ENCODE data around the gene AP2A2. TPM values are rescaled to one million over a fixed set of nuclear protein-coding genes. Genes with fewer than 3 reads are reported as not detected.

AP2A2 gene
- total and polyA plus RNA-seq, 5 donors from 2014 or later: 6.2 to 85.9 (median 7.5) TPM

DNA sequence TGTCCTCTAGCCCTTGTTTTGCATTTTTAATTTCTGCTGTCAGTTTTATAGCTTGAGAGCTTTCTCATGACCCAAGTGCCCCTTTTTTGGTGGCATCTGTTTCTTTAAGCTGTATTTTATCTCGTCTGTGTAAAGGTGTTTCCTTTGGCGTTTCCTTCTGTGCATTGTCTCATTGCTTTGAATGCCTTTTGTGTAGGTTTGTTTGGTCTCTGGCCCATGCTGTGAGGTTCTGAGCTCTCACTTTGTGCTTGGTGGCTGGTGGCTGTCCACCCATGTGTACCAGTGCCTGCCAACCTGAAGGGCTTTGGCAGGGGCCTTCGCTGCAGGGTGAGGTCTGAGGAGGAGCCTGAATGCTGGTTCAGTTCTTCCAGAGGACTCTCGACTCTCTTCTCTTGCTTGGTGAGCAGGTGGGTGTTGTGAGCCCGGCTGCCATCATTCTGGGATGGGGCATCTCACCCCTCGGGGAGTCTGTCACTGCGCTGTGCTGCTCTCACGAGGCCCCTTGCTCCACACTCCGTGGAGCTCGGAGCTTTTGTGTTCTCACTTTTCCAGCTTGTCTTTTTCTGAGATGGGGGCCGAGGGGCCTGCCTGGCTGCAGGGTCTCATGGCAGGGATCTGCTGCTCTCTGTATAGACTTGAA, 14.9 kb downstream of the AP2A2 start:
- Histone ChIP-seq H3K27ac (ENCODE audit: insufficient read depth, low read length, poor library complexity, severe bottlenecking) (no peak overlapping the region), H3K9me3 (ENCODE audit: control insufficient read depth in 2 of 2, low read length in 2 of 2) (no peaks in the 10 kb centered on the region), H3K27me3 (ENCODE audit: control insufficient read depth, insufficient read depth, low read length) (no peaks in the 10 kb centered on the region), H3K4me3 (ENCODE audit: low read depth, low read length) (no peak overlapping the region), H3K36me3 (ENCODE audit: control insufficient read depth, insufficient read depth, low read length) (peaks cover 20% of the 10 kb centered on the region), H3K4me1 (ENCODE audit: control insufficient read depth, insufficient read depth, low read length, poor library complexity, severe bottlenecking) (peaks cover 5% of the 10 kb centered on the region)
- peak overlapping the region in 2 of 3 donors; percentile 9 to 57 for H3K27ac Mint-ChIP-seq
- peaks cover 31% of the 10 kb centered on the region for H3K36me3 Mint-ChIP-seq
- ATAC-seq (ENCODE audit: low read depth in 2 of 2): no peak
- H3K4me3 Mint-ChIP-seq: peak overlapping the region in 2 of 4 donors; percentile 6 to 54
- no peaks in the 10 kb centered on the region for H3K27me3 Mint-ChIP-seq
- H3K9me3 Mint-ChIP-seq: no peaks in the 10 kb centered on the region
- peaks cover 19 to 66% (median 47%) of the 10 kb centered on the region in 4 donors for H3K4me1 Mint-ChIP-seq
- no peak for DNase-seq

DNA sequence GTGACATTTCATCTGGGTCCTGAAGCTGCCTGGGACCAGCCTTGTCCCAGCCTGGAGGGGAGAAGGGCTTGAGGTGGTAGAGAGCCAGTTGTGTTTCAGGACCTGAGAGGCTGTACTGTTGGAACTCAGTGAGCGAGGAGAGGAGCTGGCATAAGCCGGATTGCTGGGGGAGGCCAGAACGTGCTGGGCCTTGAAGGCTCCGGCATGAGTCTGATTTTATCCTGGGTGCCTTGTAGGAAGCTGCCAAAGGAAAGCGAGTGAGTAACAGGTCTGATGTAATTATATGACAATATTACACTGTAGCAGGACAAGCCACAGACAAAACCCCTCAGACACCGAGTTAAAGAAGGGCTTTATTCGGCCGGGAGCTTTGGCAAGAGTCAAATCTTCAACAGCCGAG, 17.2 kb downstream of the AP2A2 start:
- Histone ChIP-seq H3K4me1 (ENCODE audit: control insufficient read depth, insufficient read depth, low read length, poor library complexity, severe bottlenecking) (no peaks in the 10 kb centered on the region), H3K27me3 (ENCODE audit: control insufficient read depth, insufficient read depth, low read length) (no peaks in the 10 kb centered on the region), H3K27ac (ENCODE audit: insufficient read depth, low read length, poor library complexity, severe bottlenecking) (no peak overlapping the region), H3K9me3 (ENCODE audit: control insufficient read depth in 2 of 2, low read length in 2 of 2) (no peaks in the 10 kb centered on the region), H3K4me3 (ENCODE audit: low read depth, low read length) (no peak overlapping the region), H3K36me3 (ENCODE audit: control insufficient read depth, insufficient read depth, low read length) (peaks cover 34% of the 10 kb centered on the region)
- H3K27ac Mint-ChIP-seq: no peak overlapping the region
- DNase-seq (no peak), ATAC-seq (ENCODE audit: low read depth in 2 of 2) (no peak)
- peaks cover 0 to 1% (median 0%) of the 10 kb centered on the region in 7 donors for H3K9me3 Mint-ChIP-seq
- peaks cover 36% of the 10 kb centered on the region for H3K36me3 Mint-ChIP-seq
- peaks cover 19 to 55% (median 42%) of the 10 kb centered on the region in 4 donors for H3K4me1 Mint-ChIP-seq
- no peaks in the 10 kb centered on the region for H3K27me3 Mint-ChIP-seq
- H3K4me3 Mint-ChIP-seq: no peak overlapping the region

DNA sequence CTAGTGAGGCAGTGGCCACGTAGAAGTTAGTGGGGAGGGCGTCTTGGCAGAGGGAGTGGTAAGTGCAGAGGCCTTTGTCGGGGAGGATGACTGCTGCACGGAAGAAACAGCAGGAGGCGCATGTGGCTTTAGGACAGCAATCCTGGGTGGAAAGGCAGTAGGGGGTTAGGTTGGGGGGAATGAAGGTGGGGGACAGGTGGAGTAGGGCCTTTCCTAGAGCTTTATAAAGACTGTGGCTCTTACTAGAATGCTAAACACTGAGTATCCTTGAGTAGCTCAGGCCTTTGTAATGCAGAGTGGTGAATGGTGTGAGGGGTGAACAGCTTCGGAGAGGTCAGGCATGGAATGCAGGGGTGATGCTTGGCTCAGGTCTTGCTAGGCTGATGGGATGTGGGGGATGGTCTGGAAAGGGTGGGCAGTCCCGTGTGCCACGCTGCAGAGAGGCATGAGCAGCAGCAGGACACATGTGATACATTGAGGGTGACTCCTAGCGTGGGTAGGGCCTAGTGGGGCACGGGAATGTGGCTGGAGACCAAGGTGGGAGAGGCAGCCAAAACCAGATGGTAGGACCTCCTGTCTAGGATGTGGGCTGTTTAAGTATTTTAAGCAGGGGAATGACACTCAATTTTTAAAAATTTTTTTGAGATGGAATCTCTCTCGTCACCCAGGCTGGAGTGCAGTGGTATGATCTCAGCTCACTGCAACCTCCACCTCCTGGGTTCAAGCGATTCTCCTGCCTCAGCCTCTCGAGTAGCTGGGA, 19.2 kb downstream of the AP2A2 start:
- Mint-ChIP-seq H3K27me3 (no peaks in the 10 kb centered on the region), H3K9me3 (peaks cover 0 to 7% (median 2%) of the 10 kb centered on the region in 7 donors), H3K4me1 (peaks cover 18 to 43% (median 30%) of the 10 kb centered on the region in 4 donors), H3K27ac (peak overlapping the region in 1 of 3 donors; percentile 63), H3K4me3 (no peak overlapping the region), H3K36me3 (peaks cover 43% of the 10 kb centered on the region)
- peaks cover 7 to 14% of the 10 kb centered on the region in 2 experiments for H3K9me3 ChIP-seq (ENCODE audit: control insufficient read depth in 2 of 2, low read length in 2 of 2)
- H3K4me1 ChIP-seq (ENCODE audit: control insufficient read depth, insufficient read depth, low read length, poor library complexity, severe bottlenecking): no peaks in the 10 kb centered on the region
- no peaks in the 10 kb centered on the region for H3K27me3 ChIP-seq (ENCODE audit: control insufficient read depth, insufficient read depth, low read length)
- H3K36me3 ChIP-seq (ENCODE audit: control insufficient read depth, insufficient read depth, low read length): peaks cover 38% of the 10 kb centered on the region
- H3K4me3 ChIP-seq (ENCODE audit: low read depth, low read length): no peak overlapping the region
- ATAC-seq (ENCODE audit: low read depth in 2 of 2) (no peak), DNase-seq (no peak)
- H3K27ac ChIP-seq (ENCODE audit: insufficient read depth, low read length, poor library complexity, severe bottlenecking): no peak overlapping the region

DNA sequence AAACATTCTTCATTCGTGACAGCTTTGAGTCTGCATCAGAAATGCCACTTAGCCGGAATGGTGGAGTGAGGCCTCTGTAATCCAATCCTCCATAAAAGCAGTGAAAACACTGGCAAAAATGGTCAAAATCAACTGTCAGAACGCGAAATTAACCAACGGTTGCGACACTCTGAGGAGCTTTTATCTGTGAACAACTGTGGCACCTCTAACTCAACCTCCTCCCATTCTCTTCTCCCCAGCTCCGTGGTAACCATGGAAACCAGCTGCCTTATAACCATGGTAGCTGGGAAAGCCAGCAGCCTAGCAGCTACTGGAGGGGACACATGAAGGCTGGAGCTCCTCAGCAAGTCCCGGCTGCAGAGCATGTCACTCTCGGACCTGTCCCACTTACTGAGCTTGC, 20.3 kb downstream of the AP2A2 start:
- no peak overlapping the region for H3K27ac ChIP-seq (ENCODE audit: insufficient read depth, low read length, poor library complexity, severe bottlenecking)
- H3K27me3 ChIP-seq (ENCODE audit: control insufficient read depth, insufficient read depth, low read length): no peaks in the 10 kb centered on the region
- Mint-ChIP-seq H3K4me3 (no peak overlapping the region), H3K4me1 (peaks cover 11 to 32% (median 22%) of the 10 kb centered on the region in 4 donors), H3K27ac (no peak overlapping the region), H3K9me3 (peaks cover 0 to 7% (median 2%) of the 10 kb centered on the region in 7 donors), H3K27me3 (no peaks in the 10 kb centered on the region), H3K36me3 (peaks cover 45% of the 10 kb centered on the region)
- no peaks in the 10 kb centered on the region for H3K4me1 ChIP-seq (ENCODE audit: control insufficient read depth, insufficient read depth, low read length, poor library complexity, severe bottlenecking)
- ATAC-seq (ENCODE audit: low read depth in 2 of 2) (no peak), DNase-seq (no peak)
- peaks cover 38% of the 10 kb centered on the region for H3K36me3 ChIP-seq (ENCODE audit: control insufficient read depth, insufficient read depth, low read length)
- no peak overlapping the region for H3K4me3 ChIP-seq (ENCODE audit: low read depth, low read length)
- peaks cover 9 to 15% of the 10 kb centered on the region in 2 experiments for H3K9me3 ChIP-seq (ENCODE audit: control insufficient read depth in 2 of 2, low read length in 2 of 2)

DNA sequence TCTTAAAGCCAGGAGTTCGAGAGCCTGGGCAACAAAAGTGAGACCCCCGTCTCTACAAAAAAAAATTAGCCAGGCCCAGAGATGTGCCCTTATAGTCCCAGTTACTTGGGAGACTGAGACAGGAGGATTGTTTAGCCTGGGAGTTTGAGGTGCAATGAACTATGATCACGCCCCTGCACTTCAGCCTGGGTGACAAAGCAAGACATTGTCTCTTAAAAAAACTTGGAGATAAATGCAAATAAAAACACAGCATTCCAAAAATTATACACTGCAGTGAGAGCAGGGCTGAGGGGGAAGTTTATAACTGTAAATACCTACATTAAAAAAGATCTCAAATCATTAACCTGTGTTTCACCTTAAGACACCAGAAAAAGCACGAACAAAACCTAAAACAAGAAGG, 22.1 kb downstream of the AP2A2 start:
- Histone ChIP-seq H3K4me1 (ENCODE audit: control insufficient read depth, insufficient read depth, low read length, poor library complexity, severe bottlenecking) (no peaks in the 10 kb centered on the region), H3K27me3 (ENCODE audit: control insufficient read depth, insufficient read depth, low read length) (no peaks in the 10 kb centered on the region), H3K36me3 (ENCODE audit: control insufficient read depth, insufficient read depth, low read length) (peaks cover 37% of the 10 kb centered on the region), H3K27ac (ENCODE audit: insufficient read depth, low read length, poor library complexity, severe bottlenecking) (no peak overlapping the region), H3K9me3 (ENCODE audit: control insufficient read depth in 2 of 2, low read length in 2 of 2) (peaks cover 9 to 15% of the 10 kb centered on the region in 2 experiments), H3K4me3 (ENCODE audit: low read depth, low read length) (no peak overlapping the region)
- DNase-seq (no peak), ATAC-seq (ENCODE audit: low read depth in 2 of 2) (no peak)
- Mint-ChIP-seq H3K36me3 (peaks cover 40% of the 10 kb centered on the region), H3K4me1 (peaks cover 8 to 29% (median 14%) of the 10 kb centered on the region in 4 donors), H3K27me3 (no peaks in the 10 kb centered on the region), H3K27ac (no peak overlapping the region), H3K9me3 (peaks cover 0 to 7% (median 2%) of the 10 kb centered on the region in 7 donors), H3K4me3 (no peak overlapping the region)

DNA sequence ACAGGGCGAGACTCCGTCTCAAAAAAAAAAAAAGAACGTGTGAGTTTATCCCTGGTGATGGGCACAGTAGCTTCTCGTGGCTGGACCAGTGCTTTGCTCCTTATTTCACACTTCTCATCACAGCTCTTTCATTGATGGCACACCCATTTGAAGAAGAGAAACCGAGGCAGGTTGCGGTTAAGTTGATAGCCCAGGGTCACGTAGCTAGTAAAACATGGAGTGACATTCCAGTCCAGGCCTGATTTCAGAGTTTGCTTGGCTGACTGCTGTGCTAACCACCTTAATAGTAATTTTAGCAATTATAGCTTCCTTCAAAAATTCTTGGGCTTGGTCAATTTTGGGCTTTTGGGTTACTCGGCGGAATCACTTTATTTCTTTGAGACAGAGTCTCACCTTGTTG, 25.8 kb downstream of the AP2A2 start:
- Mint-ChIP-seq H3K36me3 (peaks cover 14% of the 10 kb centered on the region), H3K9me3 (peaks cover 0 to 7% (median 2%) of the 10 kb centered on the region in 7 donors), H3K4me1 (peaks cover 17 to 34% (median 21%) of the 10 kb centered on the region in 4 donors), H3K27me3 (no peaks in the 10 kb centered on the region), H3K4me3 (no peak overlapping the region), H3K27ac (peak overlapping the region in 1 of 3 donors; percentile 73)
- H3K4me3 ChIP-seq (ENCODE audit: low read depth, low read length): no peak overlapping the region
- peaks cover 16% of the 10 kb centered on the region for H3K36me3 ChIP-seq (ENCODE audit: control insufficient read depth, insufficient read depth, low read length)
- no peak for DNase-seq
- H3K9me3 ChIP-seq (ENCODE audit: control insufficient read depth in 2 of 2, low read length in 2 of 2): peaks cover 9 to 15% of the 10 kb centered on the region in 2 experiments
- H3K4me1 ChIP-seq (ENCODE audit: control insufficient read depth, insufficient read depth, low read length, poor library complexity, severe bottlenecking): no peaks in the 10 kb centered on the region
- no peak overlapping the region for H3K27ac ChIP-seq (ENCODE audit: insufficient read depth, low read length, poor library complexity, severe bottlenecking)
- no peak for ATAC-seq (ENCODE audit: low read depth in 2 of 2)
- H3K27me3 ChIP-seq (ENCODE audit: control insufficient read depth, insufficient read depth, low read length): no peaks in the 10 kb centered on the region

DNA sequence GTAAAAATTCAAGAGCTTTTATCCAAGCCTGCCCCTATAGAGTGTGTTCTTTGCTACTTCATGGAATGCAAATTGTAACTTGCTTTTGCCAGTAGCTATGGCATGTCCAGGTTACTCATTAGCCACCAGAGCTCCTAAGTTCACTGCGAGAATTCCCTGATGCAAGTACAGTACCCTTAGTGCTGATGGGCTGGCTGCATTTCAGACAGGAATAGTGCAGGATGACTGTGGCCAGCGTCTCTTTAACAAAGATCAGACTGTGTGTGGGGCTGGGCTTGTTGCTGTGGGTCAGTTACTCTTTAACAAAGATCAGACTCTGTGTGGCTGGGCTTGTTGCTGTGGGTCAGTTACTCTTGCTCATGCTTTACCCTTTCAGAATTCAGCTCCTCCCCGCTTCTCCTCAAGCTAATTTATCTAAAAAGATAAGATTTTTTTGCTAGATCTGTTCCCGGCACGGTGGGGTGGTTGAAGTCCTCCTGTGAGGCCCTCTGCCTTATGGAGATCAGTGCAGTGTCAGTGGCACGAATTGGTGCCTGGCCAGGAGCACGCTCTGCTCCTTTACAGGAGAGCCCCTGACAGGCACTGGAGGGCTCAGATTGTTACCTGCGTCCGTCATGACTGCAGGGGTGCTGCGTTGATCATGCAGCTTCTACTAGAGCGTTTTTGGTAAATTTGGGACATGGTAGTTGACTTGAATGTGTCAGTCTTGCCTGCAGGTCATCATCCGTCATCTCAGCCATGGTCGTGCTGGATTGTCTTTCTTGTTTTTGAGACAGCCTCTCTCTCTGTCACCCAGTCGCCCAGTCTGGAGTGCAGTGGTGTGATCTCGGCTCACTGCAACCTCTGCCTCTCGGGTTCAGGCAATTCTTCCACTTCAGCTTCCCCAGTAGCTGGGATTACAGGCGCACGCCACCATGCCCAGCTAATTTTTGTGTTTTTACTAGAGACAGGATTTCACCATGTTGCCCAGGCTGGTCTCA, 27.0 kb downstream of the AP2A2 start:
- Histone ChIP-seq H3K27ac (ENCODE audit: insufficient read depth, low read length, poor library complexity, severe bottlenecking) (no peak overlapping the region), H3K9me3 (ENCODE audit: control insufficient read depth in 2 of 2, low read length in 2 of 2) (peaks cover 9 to 15% of the 10 kb centered on the region in 2 experiments), H3K27me3 (ENCODE audit: control insufficient read depth, insufficient read depth, low read length) (no peaks in the 10 kb centered on the region), H3K4me1 (ENCODE audit: control insufficient read depth, insufficient read depth, low read length, poor library complexity, severe bottlenecking) (no peaks in the 10 kb centered on the region), H3K4me3 (ENCODE audit: low read depth, low read length) (no peak overlapping the region), H3K36me3 (ENCODE audit: control insufficient read depth, insufficient read depth, low read length) (peaks cover 11% of the 10 kb centered on the region)
- Mint-ChIP-seq H3K4me1 (peaks cover 17 to 38% (median 24%) of the 10 kb centered on the region in 4 donors), H3K36me3 (peaks cover 14% of the 10 kb centered on the region), H3K9me3 (peaks cover 0 to 7% (median 2%) of the 10 kb centered on the region in 7 donors), H3K27me3 (no peaks in the 10 kb centered on the region), H3K27ac (peak overlapping the region in 2 of 3 donors; percentile 73 to 85), H3K4me3 (no peak overlapping the region)
- ATAC-seq (ENCODE audit: low read depth in 2 of 2): no peak
- no peak for DNase-seq
